ENCODE measurements around the gene IVD. TPM values are rescaled to one million over a fixed set of nuclear protein-coding genes. Genes with fewer than 3 reads are reported as not detected.

The IVD gene
- total and polyA plus RNA-seq, 3 donors from 2014 or later = 79.1 to 94.7 (median 88.7) TPM

DNA sequence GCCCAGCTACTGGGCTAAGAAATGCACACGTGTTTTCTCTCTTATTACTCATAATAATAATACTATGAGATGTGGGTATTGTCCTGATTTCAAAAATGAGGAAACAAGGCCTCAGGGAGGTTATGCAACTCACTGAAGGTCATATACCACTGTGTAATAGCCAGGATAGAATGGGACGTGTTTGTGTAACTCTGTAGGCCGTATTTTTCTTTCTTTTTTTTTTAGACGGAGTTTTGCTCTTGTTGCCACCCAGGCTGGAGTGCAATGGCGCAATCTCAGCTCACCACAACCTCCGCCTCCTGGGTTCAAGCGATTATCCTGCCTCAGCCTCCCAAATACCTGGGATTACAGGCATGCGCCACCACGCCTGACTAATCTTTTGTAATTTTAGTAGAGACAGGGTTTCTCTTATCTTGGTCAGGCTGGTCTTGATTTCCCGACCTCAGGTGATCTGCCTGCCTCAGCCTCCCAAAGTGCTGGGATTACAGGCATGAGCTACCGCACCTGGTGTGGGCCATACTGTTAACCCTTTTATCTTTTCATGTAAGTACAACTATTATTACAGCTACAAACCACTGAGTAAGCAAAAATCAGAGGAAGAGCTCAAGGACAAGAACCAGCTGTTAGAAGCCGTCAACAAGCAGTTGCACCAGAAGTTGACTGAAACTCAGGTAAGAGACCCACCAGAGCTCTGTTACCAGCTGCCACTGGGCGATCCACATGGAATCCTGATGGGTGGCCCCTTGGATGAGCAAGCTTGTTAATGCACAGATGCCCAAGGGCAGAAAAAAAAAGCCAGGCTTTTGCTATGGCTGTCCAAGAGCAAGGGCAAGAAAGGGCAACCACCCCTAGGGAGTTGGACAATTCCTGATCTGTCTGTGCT, 16.4 kb upstream of the IVD start:
- Histone ChIP-seq H3K4me1 (no peaks in the 10 kb centered on the region), H3K27ac (no peak overlapping the region), H3K36me3 (ENCODE audit: low read depth, missing control alignments) (no peaks in the 10 kb centered on the region), H3K27me3 (no peaks in the 10 kb centered on the region), H3K9me3 (no peaks in the 10 kb centered on the region), H3K4me3 (no peak overlapping the region)
- intact Hi-C loops (cut with DNase I; ENCODE audit: low total_unique reads) = no loop called here
- DNase-seq = no peak
- no peak for TF ChIP-seq POLR2A (IDR thresholded peaks at IDR 0.05)
- TF ChIP-seq, protein P1, sequence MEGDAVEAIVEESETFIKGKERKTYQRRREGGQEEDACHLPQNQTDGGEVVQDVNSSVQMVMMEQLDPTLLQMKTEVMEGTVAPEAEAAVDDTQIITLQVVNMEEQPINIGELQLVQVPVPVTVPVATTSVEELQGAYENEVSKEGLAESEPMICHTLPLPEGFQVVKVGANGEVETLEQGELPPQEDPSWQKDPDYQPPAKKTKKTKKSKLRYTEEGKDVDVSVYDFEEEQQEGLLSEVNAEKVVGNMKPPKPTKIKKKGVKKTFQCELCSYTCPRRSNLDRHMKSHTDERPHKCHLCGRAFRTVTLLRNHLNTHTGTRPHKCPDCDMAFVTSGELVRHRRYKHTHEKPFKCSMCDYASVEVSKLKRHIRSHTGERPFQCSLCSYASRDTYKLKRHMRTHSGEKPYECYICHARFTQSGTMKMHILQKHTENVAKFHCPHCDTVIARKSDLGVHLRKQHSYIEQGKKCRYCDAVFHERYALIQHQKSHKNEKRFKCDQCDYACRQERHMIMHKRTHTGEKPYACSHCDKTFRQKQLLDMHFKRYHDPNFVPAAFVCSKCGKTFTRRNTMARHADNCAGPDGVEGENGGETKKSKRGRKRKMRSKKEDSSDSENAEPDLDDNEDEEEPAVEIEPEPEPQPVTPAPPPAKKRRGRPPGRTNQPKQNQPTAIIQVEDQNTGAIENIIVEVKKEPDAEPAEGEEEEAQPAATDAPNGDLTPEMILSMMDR (IDR thresholded peaks at IDR 0.05) = no peak
- 85 to 90% methylated on average over 12 to 13 of the region's 13 CpGs for WGBS, 2 donors

DNA sequence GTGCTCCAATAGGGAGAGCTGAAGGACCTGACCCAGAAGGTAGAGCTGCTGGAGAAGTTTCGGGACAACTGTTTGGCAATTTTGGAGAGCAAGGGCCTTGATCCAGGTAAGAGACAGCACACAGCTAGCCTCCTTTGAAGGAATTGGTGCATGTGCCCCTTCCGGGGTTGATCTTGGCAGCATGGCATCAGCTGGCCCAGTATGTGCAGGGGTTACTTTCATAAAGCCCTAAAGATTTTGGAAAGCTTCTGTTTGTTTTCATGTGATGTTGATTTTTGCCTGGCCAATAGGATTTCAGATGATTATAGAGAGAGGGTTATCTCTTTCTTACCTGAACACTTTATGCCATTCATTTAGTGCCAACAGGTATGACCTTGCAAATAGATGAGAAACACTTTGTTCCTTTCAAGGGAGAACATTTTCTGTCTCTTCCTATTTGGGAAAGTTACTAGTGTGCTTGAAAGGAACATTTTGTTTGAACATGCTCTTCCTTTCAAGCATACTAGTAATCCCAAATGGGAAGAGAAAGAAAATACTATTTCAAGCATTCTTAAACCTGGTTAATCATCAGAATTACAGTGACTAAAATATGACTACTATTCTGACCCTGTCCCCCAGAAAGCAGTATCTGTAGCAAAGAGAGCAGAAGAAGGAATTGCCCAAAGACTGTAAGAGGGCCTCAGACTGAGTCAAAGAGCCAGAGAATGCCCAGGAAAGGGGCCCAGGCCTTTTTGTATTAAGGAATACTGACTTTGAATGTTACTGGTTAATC, 15.6 kb upstream of the IVD start:
- no peak for TF ChIP-seq POLR2A (IDR thresholded peaks at IDR 0.05)
- TF ChIP-seq, protein P1 (IDR thresholded peaks at IDR 0.05) = no peak

DNA sequence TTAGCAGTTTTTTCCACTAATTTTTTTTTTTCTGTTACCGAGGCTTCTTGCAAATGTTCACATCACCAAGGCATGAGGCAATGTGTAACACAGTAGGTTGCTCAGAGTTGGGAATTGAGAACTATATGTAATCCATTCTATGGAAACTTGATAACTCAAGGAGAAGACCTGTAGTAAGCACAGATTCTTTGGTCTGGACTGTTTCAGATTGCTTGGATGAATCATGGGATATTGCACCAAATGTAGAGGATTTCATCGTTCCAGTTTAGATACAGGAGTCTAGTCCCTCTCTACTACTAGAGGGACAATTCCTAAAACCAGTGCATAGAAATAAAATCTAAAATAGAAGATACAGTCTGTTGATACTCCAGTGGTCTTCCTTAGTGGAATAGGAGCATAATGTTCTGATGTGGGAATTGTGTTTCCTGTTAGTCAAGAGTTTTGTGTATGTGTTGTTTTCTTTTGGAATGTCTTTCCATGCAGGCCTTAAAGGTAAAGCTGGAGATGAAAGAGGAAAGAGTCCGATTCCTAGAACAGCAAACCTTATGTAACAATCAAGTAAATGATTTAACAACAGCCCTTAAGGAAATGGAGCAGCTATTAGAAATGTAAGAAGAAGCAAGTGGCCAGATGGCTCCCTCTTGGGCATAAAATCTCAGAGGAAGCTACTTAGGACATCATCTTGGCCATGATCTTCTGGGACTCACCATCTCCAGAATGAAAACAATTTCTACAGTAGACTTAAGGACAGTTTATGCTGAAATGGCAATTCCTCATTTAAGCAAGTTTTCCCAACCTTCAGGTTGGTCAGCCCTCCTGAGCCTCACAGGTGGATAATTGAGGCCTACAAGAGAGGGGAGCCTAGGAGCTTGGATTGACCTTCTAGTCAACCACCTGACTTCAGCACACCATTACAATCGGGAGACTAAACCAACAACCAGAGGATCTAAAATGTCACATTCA, 12.3 kb upstream of the IVD start:
- no peaks in the 10 kb centered on the region for H3K36me3 ChIP-seq (ENCODE audit: low read depth, missing control alignments)
- WGBS, 2 donors = 89 to 94% methylated on average over 4 of the region's 4 CpGs
- intact Hi-C loops (cut with DNase I; ENCODE audit: low total_unique reads) = no loop called here

More for the DNA sequence above, 15.6 kb upstream of the IVD start:
- DNase-seq = no peak
- Histone ChIP-seq H3K27ac (no peak overlapping the region), H3K36me3 (ENCODE audit: low read depth, missing control alignments) (no peaks in the 10 kb centered on the region), H3K27me3 (no peaks in the 10 kb centered on the region), H3K4me1 (no peaks in the 10 kb centered on the region), H3K4me3 (no peak overlapping the region), H3K9me3 (no peaks in the 10 kb centered on the region)
- 77 to 95% methylated on average over 2 of the region's 2 CpGs for WGBS, 2 donors
- intact Hi-C loops (cut with DNase I; ENCODE audit: low total_unique reads) = no loop called here

More for the DNA sequence above, 12.3 kb upstream of the IVD start:
- Histone ChIP-seq H3K4me3 (no peak overlapping the region), H3K9me3 (no peaks in the 10 kb centered on the region), H3K27ac (no peak overlapping the region), H3K27me3 (no peaks in the 10 kb centered on the region), H3K4me1 (no peaks in the 10 kb centered on the region)
- DNase-seq = no peak
- TF ChIP-seq, protein P1 (IDR thresholded peaks at IDR 0.05) = no peak
- TF ChIP-seq POLR2A (IDR thresholded peaks at IDR 0.05) = no peak
